ENCODE results near the gene DNAJB6. TPM values are rescaled to one million over a fixed set of nuclear protein-coding genes. Genes with fewer than 3 reads are reported as not detected.

Gene DNAJB6
- total RNA-seq, 1 experiment from 2014 or later, result 201 TPM

- POLR2A ChIA-PET, result interaction anchor here (0.6 kb wide), 1 partner anchor 14 kb away, joined by 3 read pairs; no protein-coding TSS in a partner anchor
- no peak overlapping the region for H3K4me3 ChIP-seq (ENCODE audit: low read depth in 2 of 2, low read length in 2 of 2)
- ATAC-seq, result no peak
- H3K36me3 ChIP-seq (ENCODE audit: control insufficient read depth, insufficient read depth, low read length), result no peaks in the 10 kb centered on the region
- no TSS peak for BruUV-seq (replicated peaks)
- CTCF ChIA-PET, result interaction anchor here (0.7 kb wide), 1 partner anchor 31 kb away, joined by 4 read pairs; no protein-coding TSS in a partner anchor
- H3K27ac ChIP-seq (ENCODE audit: low read length), result peak overlapping the region; percentile 93
- no peak for DNase-seq (ENCODE audit: low read depth, low spot score)
- in situ Hi-C loops (cut with HindIII; ENCODE audit: low pct_unique_long_range_greater_than_20kb, low sequenced_read_pairs) (loop anchor here (5.0 kb wide), 1 partner anchor 47 kb away; no protein-coding TSS in a partner anchor), intact Hi-C loops (cut with micrococcal nuclease; ENCODE audit: unreplicated experiment) (no loop called here)
- TF ChIP-seq TCF7L2 (IDR thresholded peaks at IDR 0.05; ENCODE audit: low read depth, low read length) (no peak), CTCF (IDR thresholded peaks at IDR 0.05) (no peak), SIN3A (IDR thresholded peaks at IDR 0.05; ENCODE audit: borderline replicate concordance, insufficient read depth, low read depth, low read length) (no peak), POLR2AphosphoS5 (IDR thresholded peaks at IDR 0.05; ENCODE audit: low read depth, low read length) (no peak), REST (IDR thresholded peaks at IDR 0.05; ENCODE audit: insufficient read depth in 1 of 2, low read depth in 2 of 2, low read length in 1 of 2) (no peak)
- H3K9me3 ChIP-seq (ENCODE audit: control insufficient read depth, insufficient read depth, low read depth, low read length), result no peaks in the 10 kb centered on the region
- H3K4me1 ChIP-seq (ENCODE audit: control insufficient read depth, insufficient read depth, low read length), result peaks cover 24% of the 10 kb centered on the region
- no peaks in the 10 kb centered on the region for H3K27me3 ChIP-seq (ENCODE audit: control insufficient read depth, insufficient read depth, low read length)
These were observed 1.6 kb upstream of the DNAJB6 start for GRCh38 chr7:157335236-157335635.

- intact Hi-C loops (cut with micrococcal nuclease; ENCODE audit: unreplicated experiment) (no loop called here), in situ Hi-C loops (cut with HindIII; ENCODE audit: low pct_unique_long_range_greater_than_20kb, low sequenced_read_pairs) (loop anchor here (5.0 kb wide), 1 partner anchor 46 kb away; no protein-coding TSS in a partner anchor)
- no peaks in the 10 kb centered on the region for H3K9me3 ChIP-seq (ENCODE audit: control insufficient read depth, insufficient read depth, low read depth, low read length)
- H3K27ac ChIP-seq (ENCODE audit: low read length), result peak overlapping the region; percentile 93
- BruUV-seq (replicated peaks), result TSS peak; percentile 98
- ChIA-PET POLR2A (interaction anchor here (0.5 to 0.7 kb wide), 3 partner anchors 20 to 51 kb away, joined by 5 to 6 read pairs (median 5); no protein-coding TSS in a partner anchor), CTCF (no interaction called here)
- TF ChIP-seq REST (IDR thresholded peaks at IDR 0.05; ENCODE audit: insufficient read depth in 1 of 2, low read depth in 2 of 2, low read length in 1 of 2) (no peak), SIN3A (IDR thresholded peaks at IDR 0.05; ENCODE audit: borderline replicate concordance, insufficient read depth, low read depth, low read length) (no peak), TCF7L2 (IDR thresholded peaks at IDR 0.05; ENCODE audit: low read depth, low read length) (no peak), CTCF (IDR thresholded peaks at IDR 0.05) (no peak), POLR2AphosphoS5 (IDR thresholded peaks at IDR 0.05; ENCODE audit: low read depth, low read length) (no peak)
- H3K4me3 ChIP-seq (ENCODE audit: low read depth in 2 of 2, low read length in 2 of 2), result peak overlapping the region; percentile 69 to 78
- DNase-seq (ENCODE audit: low read depth, low spot score) (no peak), ATAC-seq (no peak)
- peaks cover 30% of the 10 kb centered on the region for H3K4me1 ChIP-seq (ENCODE audit: control insufficient read depth, insufficient read depth, low read length)
- no peaks in the 10 kb centered on the region; the same call in 1 of the 2 replicates for H3K36me3 ChIP-seq (ENCODE audit: control insufficient read depth, insufficient read depth, low read length)
- H3K27me3 ChIP-seq (ENCODE audit: control insufficient read depth, insufficient read depth, low read length), result no peaks in the 10 kb centered on the region
These were observed 817 bp upstream of the DNAJB6 start for GRCh38 chr7:157335991-157336382.
